AG04449 (cell line): ENCODE data around the gene ANKRD26.
A peak's percentile ranks its signal among the peaks of the same experiment; 100 is the strongest.

ENCODE experiments used
- CTCF ChIA-PET: fragments of 350-600 bp; formaldehyde crosslinking; extraction: SDS; loops from one replicate; lab custom pipeline; 2021; ENCODE audit warnings: antibody characterized with exemption; lab: Yijun Ruan, JAX
- POLR2A ChIA-PET: fragments of 400-600, 350-600 bp; formaldehyde crosslinking; extraction: SDS; loops from one replicate; lab custom pipeline; 2020; ENCODE audit warnings: antibody characterized with exemption, inconsistent platforms; lab: Yijun Ruan, JAX
- DNase-seq: peaks from one replicate; pipeline ENCODE4 v3.0.0-alpha.2; 2010; ENCODE audit warnings: low read depth, low spot score
- H3K4me3 ChIP-seq: 2 replicates; pipeline ENCODE4 v1.5.1; 2011; ENCODE audit warnings: low read depth, mild to moderate bottlenecking, control low read depth, low read length
- CTCF ChIP-seq: IDR thresholded peaks from one replicate; pipeline ENCODE4 v1.5.1; 2011; ENCODE audit warnings: mild to moderate bottlenecking, moderate library complexity, low read length, control low read depth, inconsistent platforms; ENCODE audit not compliant: insufficient read depth; ENCODE audit errors: missing control alignments

The ANKRD26 gene

GRCh38 chr10:27108165-27108564, 7.9 kb upstream of the ANKRD26 start:
- H3K4me3 ChIP-seq = no peak overlapping the region
- ChIA-PET CTCF (interaction anchor here (1.6 kb wide), 1 partner anchor 10 kb away, joined by 3 read pairs; no protein-coding TSS in a partner anchor), POLR2A (no interaction called here)
- DNase-seq = no peak
- TF ChIP-seq CTCF = no peak

- TF ChIP-seq CTCF = no peak
- ChIA-PET CTCF (no interaction called here), POLR2A (no interaction called here)
- no peak for DNase-seq
- H3K4me3 ChIP-seq = no peak overlapping the region
Observed at GRCh38 chr10:27104919-27105318, 4.6 kb upstream of the ANKRD26 start.

GRCh38 chr10:27100813-27101347, 586 bp upstream of the ANKRD26 start:
- POLR2A ChIA-PET = no interaction called here
- H3K4me3 ChIP-seq = peak overlapping the region; percentile 82
- CTCF ChIA-PET = no interaction called here
- TF ChIP-seq CTCF = no peak
- DNase-seq = no peak

GRCh38 chr10:27099448-27099847, 846 bp downstream of the ANKRD26 start:
- no peak for TF ChIP-seq CTCF
- CTCF ChIA-PET = no interaction called here
- DNase-seq = no peak
- peak overlapping the region; percentile 82 for H3K4me3 ChIP-seq
- POLR2A ChIA-PET = interaction anchor here (1.2 kb wide), 1 partner anchor 55 kb away, joined by 5 read pairs; the partner anchor contains the start of gene YME1L1

- no peak overlapping the region for H3K4me3 ChIP-seq
- TF ChIP-seq CTCF = no peak
- DNase-seq = no peak
- CTCF ChIA-PET = no interaction called here
- POLR2A ChIA-PET = no interaction called here
Observed at GRCh38 chr10:27088119-27089044, 11.9 kb downstream of the ANKRD26 start.

- ChIA-PET CTCF (no interaction called here), POLR2A (interaction anchor here (0.5 kb wide), 1 partner anchor 153 kb away, joined by 3 read pairs; no protein-coding TSS in a partner anchor)
- DNase-seq = no peak
- no peak for TF ChIP-seq CTCF
- no peak overlapping the region for H3K4me3 ChIP-seq
Observed at GRCh38 chr10:27072436-27073114, 27.7 kb downstream of the ANKRD26 start.
